Hippocampal formation (tissue), 2 donors: ENCODE results near the gene SH3PXD2A.

Experiments
- DNase-seq, 2 donors: peaks; one replicate each; lab custom pipeline; 2025; lab: John Stamatoyannopoulos, UW

The SH3PXD2A gene

GRCh38 chr10:103723557-103723956 is 131.8 kb downstream of the SH3PXD2A start:
- no peak for DNase-seq

- no peak for DNase-seq
Observed at GRCh38 chr10:103722632-103723031, 132.7 kb downstream of the SH3PXD2A start.

- DNase-seq, result no peak
Observed at GRCh38 chr10:103720964-103721335, 134.4 kb downstream of the SH3PXD2A start.

- no peak for DNase-seq
Observed at GRCh38 chr10:103720328-103720963, 134.9 kb downstream of the SH3PXD2A start.

GRCh38 chr10:103719036-103719435 is 136.3 kb downstream of the SH3PXD2A start:
- no peak for DNase-seq

GRCh38 chr10:103718247-103718620 is 137.1 kb downstream of the SH3PXD2A start:
- no peak for DNase-seq

GRCh38 chr10:103717341-103718246 is 137.8 kb downstream of the SH3PXD2A start:
- no peak for DNase-seq

- peak; percentile 73 to 81 for DNase-seq
Observed at GRCh38 chr10:103716206-103717160, 138.9 kb downstream of the SH3PXD2A start.

GRCh38 chr10:103715430-103715829 is 139.9 kb downstream of the SH3PXD2A start:
- DNase-seq, result no peak

- DNase-seq, result no peak
Observed at GRCh38 chr10:103714232-103714891, 141.0 kb downstream of the SH3PXD2A start.

- DNase-seq, result no peak
Observed at GRCh38 chr10:103713676-103714075, 141.7 kb downstream of the SH3PXD2A start.

- DNase-seq, result peak; percentile 76 to 81
Observed at GRCh38 chr10:103712898-103713498, 142.4 kb downstream of the SH3PXD2A start.

GRCh38 chr10:103712146-103712545 is 143.2 kb downstream of the SH3PXD2A start:
- DNase-seq, result no peak

GRCh38 chr10:103711351-103711994 is 143.9 kb downstream of the SH3PXD2A start:
- DNase-seq, result no peak

- no peak for DNase-seq
Observed at GRCh38 chr10:103710490-103710889, 144.9 kb downstream of the SH3PXD2A start.

GRCh38 chr10:103709341-103709920 is 145.9 kb downstream of the SH3PXD2A start:
- peak; percentile 57 to 73 for DNase-seq

GRCh38 chr10:103708627-103709288 is 146.6 kb downstream of the SH3PXD2A start:
- peak in 1 of 2 donors; percentile 57 for DNase-seq

- no peak for DNase-seq
Observed at GRCh38 chr10:103707956-103708626, 147.3 kb downstream of the SH3PXD2A start.

- DNase-seq, result no peak
Observed at GRCh38 chr10:103706762-103707161, 148.6 kb downstream of the SH3PXD2A start.
